GM21619 (cell line): Measurements from ENCODE around the gene PRR27.
A peak's percentile ranks its signal among the peaks of the same experiment; 100 is the strongest.

Source experiments
- ATAC-seq: cut with Tn5 transposase; IDR thresholded peaks from one replicate; pipeline ENCODE4 v1.9.1; 2021; ENCODE audit not compliant: unreplicated experiment

The PRR27 gene

GRCh38 chr4:70153937-70154336 is at the start of gene PRR27:
TSS of gene PRR27 (plus strand) at chr4:70154237. CDS start at chr4:70154376, 139 bp downstream.
- ATAC-seq, result no peak

DNA sequence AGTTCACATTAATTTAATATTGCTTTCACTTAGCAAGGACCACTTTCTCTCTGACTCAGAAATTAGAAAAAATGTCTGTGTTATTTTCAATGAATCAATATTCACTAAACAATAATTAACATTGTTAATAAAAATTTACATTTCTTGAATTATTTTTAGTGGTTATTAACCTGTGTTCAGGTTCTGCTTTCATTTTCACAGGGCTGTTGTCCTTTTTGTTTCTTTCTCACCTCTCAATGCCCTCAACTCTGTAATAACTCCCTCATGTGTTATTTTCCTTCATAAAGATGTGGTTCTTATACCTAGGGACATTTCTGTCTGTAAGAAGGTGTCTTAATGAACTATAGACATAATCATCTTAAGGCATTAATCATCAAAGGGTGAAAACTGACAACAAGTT is 43.1 kb upstream of the PRR27 start:
- ATAC-seq, result peak; percentile 70

DNA sequence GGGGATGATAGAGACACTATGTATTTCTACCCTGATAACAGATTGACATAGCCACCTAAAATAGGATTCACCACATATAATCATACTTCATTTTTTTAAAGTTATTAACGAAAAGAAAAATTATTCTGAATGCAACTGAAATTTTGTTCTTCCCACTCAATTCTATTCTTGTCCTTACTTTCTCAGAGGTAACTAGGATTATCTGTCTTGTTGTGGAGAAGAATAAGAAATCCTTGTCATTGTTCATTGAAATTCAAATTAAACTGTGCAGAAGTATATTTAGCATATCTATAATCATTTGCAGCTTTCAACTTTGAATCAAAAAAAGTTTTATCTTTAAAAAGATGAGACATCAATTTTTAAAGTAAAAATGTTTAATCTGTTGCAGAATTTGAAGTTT is 40.4 kb upstream of the PRR27 start:
- ATAC-seq, result no peak

DNA sequence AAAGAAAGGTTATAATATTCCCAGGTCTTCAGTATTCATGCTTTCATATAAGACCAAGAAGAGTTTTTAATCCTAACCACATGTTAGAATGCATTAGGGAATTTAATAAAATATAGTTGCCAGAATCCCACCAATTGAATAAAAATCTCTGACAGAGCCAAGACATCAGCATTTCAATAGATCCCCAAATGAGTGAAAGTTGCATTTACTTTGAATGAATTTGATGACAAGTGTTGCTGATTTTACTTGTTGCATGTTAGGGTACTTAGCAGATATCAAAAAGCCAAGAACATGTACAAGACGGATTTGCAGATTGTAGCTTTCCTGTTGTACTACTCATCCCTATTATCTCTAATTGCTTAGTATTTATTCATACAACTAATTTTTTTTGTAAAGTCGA is 39.9 kb upstream of the PRR27 start:
- no peak for ATAC-seq

GRCh38 chr4:70120323-70120722 is 33.7 kb upstream of the PRR27 start:
- no peak for ATAC-seq

DNA sequence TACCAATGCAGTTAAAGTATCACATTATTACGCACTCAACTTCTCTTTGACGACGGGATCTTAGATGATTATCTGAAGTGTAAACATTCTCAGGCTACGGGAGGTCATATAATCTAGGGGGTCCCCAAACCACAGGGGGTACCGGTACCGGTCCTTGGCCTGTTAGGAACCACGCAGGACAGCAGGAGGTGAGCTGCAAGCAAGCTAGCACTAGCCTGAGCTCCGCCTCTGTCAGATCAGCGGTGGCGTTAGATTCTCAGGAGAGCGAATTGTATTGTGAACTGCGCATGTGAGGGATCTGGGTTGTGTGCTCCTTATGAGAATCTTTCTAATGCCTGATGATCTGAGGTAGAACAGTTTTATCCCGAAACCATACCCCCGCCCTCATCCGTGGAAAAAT is 20.6 kb upstream of the PRR27 start:
- ATAC-seq, result no peak

GRCh38 chr4:70138751-70139150 is 15.3 kb upstream of the PRR27 start:
- ATAC-seq, result no peak

- no peak for ATAC-seq
Measured at GRCh38 chr4:70151271-70151670, 2.8 kb upstream of the PRR27 start.

GRCh38 chr4:70152088-70152487 is 1.9 kb upstream of the PRR27 start:
- no peak for ATAC-seq

GRCh38 chr4:70158576-70158975 is 4.5 kb downstream of the PRR27 start:
- ATAC-seq, result no peak

DNA sequence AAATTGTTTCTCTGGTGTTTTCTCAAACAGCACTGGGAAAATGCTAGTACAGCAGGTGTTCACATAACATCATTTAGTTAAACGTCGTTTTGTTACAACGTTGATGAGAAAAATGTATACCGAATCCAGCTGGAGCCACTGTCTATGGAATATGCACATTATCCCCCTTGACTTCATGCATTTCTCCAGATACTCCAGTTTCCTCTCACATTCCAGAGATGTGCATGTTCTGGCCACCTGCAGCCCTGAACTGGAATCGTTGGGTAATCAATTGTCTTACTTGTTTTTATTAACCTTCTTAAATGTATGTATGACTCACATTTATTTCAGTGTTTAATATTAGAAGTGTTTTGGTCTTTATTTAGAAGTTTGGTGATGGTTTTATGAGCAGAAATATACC is 23.1 kb downstream of the PRR27 start:
- ATAC-seq, result no peak

DNA sequence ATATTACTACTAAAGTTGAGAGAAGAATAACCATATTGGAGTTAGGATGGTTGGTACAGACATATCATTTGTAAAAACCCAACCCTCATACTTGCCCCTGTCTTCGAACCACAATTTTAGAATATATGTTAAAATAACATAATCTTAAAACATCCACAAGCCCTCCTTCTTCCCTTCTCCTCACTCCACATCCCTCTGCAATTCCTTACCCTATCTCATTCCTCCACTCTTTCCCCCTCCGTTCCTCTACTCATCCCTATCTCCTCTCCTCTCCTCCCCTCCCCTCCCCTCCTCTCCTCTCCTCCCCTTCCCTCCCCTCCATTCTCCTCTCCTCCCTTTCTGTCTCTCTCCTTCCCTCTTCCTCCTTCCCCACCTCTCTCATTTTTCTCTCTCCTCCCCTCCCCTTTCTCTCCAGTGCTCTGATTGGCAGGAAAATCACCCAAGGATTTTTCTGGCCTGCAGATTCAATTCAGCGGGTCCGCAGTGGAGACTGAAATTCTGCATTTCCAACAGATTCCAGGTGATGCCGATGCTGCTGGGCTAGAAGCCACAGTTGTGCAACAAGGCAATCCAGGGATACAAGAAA is 24.1 kb downstream of the PRR27 start:
- ATAC-seq, result no peak

GRCh38 chr4:70179811-70180210 is 25.8 kb downstream of the PRR27 start:
- ATAC-seq, result no peak

- no peak for ATAC-seq
Measured at GRCh38 chr4:70181864-70182263, 27.8 kb downstream of the PRR27 start.

GRCh38 chr4:70182517-70183167 is 28.6 kb downstream of the PRR27 start:
- ATAC-seq, result no peak

DNA sequence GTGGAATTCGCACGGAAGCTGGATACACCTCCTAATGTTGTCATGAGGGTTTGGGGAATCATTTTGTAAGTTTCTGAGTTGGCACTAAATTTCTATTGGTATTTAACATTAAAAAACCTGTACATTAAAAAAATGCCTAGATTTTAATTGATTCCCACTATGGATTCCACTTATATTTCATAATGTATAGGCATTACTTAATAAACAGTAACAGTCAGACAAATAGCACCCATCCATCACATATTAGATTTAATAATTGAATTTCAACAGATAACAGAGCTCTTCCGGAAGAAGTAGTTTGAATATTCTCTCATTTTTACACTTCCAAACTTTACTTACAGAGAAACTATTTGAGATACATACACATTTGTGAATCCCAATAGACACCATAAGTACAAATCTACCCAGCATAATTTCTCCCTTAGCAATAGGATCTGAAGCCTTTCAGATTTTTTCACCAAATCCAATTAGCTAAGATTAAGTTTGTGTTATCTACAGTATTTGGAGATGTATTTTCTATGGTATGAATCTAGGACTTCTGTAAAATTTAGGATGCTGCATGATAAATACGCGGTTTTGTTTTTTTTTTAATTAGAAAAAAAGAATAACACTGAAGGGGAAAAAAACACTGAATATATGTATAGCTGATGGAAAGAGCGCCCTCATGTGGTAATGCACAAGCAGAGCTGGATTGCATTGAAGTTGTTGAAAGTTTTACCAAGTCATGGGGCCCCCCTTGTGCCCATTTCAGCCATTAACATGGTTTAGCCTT is 29.3 kb downstream of the PRR27 start:
- peak; percentile 88 for ATAC-seq

- no peak for ATAC-seq
Measured at GRCh38 chr4:70183940-70184246, 29.9 kb downstream of the PRR27 start.

GRCh38 chr4:70187216-70187615 is 33.2 kb downstream of the PRR27 start:
- no peak for ATAC-seq

DNA sequence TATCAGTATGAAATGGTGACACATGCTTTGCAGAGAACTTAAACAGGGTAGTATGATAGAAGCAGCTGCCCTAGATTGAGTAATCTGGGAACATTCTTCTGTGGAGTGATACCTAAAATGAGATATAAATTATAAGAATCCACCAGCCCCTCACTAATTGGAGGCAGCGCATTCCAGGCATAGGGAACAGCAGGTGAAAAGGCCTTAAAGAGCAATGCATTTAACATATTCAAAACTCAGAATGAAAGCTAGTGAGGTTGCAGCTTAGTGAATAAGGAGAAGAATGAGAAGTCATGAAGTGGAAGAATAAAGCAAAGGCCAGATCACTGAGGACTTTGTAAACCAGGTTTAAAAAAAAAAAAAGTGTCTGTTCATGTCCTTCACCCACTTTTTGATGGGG is 36.5 kb downstream of the PRR27 start:
- no peak for ATAC-seq

DNA sequence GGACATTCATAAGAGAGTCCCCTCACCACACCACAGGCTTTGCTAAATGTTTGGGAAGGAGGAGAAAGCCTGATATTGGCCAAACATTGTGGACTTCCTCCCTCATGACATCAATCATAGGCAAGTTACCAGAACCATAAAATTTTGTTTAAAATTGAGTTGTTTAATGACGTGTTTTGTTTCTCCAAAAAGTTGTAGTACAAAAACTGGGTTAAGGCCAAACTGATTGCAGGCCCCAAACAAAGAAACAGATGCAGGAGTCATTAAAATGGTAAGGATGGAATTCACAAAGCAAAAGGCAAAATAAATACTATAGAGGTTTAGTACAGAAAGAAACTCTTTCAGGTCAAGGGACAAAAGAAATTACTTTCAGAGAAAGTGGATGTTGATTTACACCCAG is 37.6 kb downstream of the PRR27 start:
- no peak for ATAC-seq

DNA sequence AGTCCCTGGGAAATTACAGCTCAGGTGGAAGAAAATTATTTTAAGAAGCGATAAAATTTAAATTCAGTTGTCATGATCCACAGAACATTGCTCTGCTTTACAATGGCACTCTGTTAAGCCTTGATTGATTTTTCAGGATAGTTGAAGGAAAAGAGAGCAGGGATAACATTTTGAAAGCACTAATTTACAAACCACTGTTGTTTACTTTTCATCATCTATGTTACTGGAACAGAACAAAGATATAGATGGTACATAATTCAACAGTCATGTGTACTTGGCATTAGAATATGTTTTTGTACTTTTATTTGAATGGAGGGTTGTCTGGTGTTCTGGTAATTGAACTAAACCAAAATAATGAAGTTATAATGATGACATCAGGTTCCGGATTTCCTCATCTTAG is 38.9 kb downstream of the PRR27 start:
- no peak for ATAC-seq

- ATAC-seq, result no peak
Measured at GRCh38 chr4:70195425-70195824, 41.4 kb downstream of the PRR27 start, which contains the start of gene ODAM. TSS of gene ODAM (plus strand) at chr4:70195725. CDS start at chr4:70196544, 819 bp downstream.
